Lower leg skin (tissue), 3 donors: ENCODE measurements around the gene TPRG1L.

ENCODE experiments used
- POLR2A ChIP-seq, 2 donors: fragments of 450-650 bp; IDR thresholded peaks; one replicate each; pipeline ENCODE4 v1.6.1; 2016 to 2017; ENCODE audit warnings: antibody characterized with exemption in 2 of 2, mild to moderate bottlenecking in 1 of 2, moderate library complexity in 1 of 2
- TF ChIP-seq, protein P1 (sequence below), 3 donors: fragments of 450-650 bp; IDR thresholded peaks; one replicate each; pipeline ENCODE4 v1.5.1; 2016; ENCODE audit warnings: antibody characterized with exemption in 3 of 3, mild to moderate bottlenecking in 3 of 3, moderate library complexity in 2 of 3

- TF ChIP-seq, protein P1, sequence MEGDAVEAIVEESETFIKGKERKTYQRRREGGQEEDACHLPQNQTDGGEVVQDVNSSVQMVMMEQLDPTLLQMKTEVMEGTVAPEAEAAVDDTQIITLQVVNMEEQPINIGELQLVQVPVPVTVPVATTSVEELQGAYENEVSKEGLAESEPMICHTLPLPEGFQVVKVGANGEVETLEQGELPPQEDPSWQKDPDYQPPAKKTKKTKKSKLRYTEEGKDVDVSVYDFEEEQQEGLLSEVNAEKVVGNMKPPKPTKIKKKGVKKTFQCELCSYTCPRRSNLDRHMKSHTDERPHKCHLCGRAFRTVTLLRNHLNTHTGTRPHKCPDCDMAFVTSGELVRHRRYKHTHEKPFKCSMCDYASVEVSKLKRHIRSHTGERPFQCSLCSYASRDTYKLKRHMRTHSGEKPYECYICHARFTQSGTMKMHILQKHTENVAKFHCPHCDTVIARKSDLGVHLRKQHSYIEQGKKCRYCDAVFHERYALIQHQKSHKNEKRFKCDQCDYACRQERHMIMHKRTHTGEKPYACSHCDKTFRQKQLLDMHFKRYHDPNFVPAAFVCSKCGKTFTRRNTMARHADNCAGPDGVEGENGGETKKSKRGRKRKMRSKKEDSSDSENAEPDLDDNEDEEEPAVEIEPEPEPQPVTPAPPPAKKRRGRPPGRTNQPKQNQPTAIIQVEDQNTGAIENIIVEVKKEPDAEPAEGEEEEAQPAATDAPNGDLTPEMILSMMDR (IDR thresholded peaks at IDR 0.05) = no peak
- no peak for TF ChIP-seq POLR2A (IDR thresholded peaks at IDR 0.05)
Measured at GRCh38 chr1:3674100-3675094, 49.6 kb downstream of the TPRG1L start.
